K562 (cell line): ENCODE measurements around the gene PLD1.

ENCODE experiments used
- CREM ChIP-seq: IDR thresholded peaks from 2 replicates; pipeline ENCODE4 v1.6.1; 2014; ENCODE audit warnings: antibody characterized with exemption, low read depth
- FOXP1 ChIP-seq: sonication (generic); formaldehyde crosslinking; IDR thresholded peaks from 2 replicates; pipeline ENCODE4 v1.8.0; 2022; ENCODE audit warnings: mild to moderate bottlenecking, missing genetic modification reagents
- HDAC6 ChIP-seq: IDR thresholded peaks from 2 replicates; pipeline ENCODE4 v1.6.1; 2012; ENCODE audit warnings: low read depth, mild to moderate bottlenecking, control low read depth, inconsistent platforms, low read length, moderate library complexity
- HMG20A ChIP-seq: fragments of 450-650 bp; formaldehyde crosslinking; conservative IDR thresholded peaks from 2 replicates; pipeline ENCODE4 v1.4.0; 2020; ENCODE audit warnings: mild to moderate bottlenecking, mixed read lengths
- ZNF589 ChIP-seq: fragments of 200-800 bp; sonication (Bioruptor generic); IDR thresholded peaks from 2 replicates; pipeline ENCODE4 v1.6.1; 2016; ENCODE audit warnings: low read depth, missing genetic modification characterization, missing compliant biosample characterization
- ZNF778 ChIP-seq: fragments of 450-650 bp; formaldehyde crosslinking; IDR thresholded peaks from 2 replicates; pipeline ENCODE4 v1.4.0; 2020; ENCODE audit warnings: mild to moderate bottlenecking, moderate library complexity
- TF ChIP-seq, protein P1 (sequence below): fragments of 450-650 bp; IDR thresholded peaks from 2 replicates; pipeline ENCODE4 v1.6.1; 2017; ENCODE audit warnings: mild to moderate bottlenecking, moderate library complexity
- TF ChIP-seq, protein P2 (sequence below), 3 experiments: IDR thresholded peaks in 2 of 3; conservative IDR thresholded peaks in 1 of 3; 2 replicates each; pipeline ENCODE4 v1.5.1; 2011 to 2012; ENCODE audit warnings: low read length in 3 of 3, mild to moderate bottlenecking in 3 of 3, control low read depth in 2 of 3, improper control_type of control experiment in 1 of 3, inconsistent platforms in 1 of 3, low read depth in 1 of 3, mixed read lengths in 1 of 3, moderate library complexity in 1 of 3; ENCODE audit not compliant: insufficient read depth in 2 of 3

DNA sequence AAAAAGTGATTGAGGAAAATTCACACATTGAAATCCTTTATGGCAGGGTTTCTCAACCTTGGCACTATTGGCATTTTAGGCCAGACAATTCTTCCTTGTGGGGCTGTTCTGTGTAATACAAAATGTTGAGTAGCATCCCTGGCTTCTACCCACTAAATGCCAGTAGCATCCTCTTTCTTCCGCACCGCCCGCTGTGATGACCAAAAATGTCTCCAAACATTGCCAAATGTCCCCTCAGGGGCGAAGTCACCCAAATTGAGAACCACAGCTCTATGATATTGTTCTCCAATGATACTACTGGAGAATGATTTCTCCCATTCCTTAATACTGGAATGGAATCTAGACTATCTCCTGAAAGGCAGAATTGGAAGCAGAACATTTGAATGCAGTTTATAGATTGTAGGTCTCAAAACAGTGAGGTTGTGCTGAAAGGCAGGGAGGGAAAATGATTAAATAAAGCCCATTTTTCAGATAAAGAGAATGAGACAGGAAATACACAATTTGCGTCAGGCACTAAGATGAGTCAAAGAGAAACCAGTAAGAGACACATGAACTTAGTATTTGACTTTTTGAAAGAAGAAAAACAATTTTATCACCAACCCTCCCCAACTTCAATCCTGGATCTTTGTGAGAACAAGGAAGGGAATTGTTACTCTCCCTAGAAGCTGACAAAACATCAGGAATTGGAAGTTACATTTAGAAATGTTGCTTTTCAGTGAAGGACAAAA, 248.5 kb downstream of the PLD1 start:
- TF ChIP-seq HMG20A (no peak), CREM (no peak), ZNF778 (CRISPR knock-in tag) (no peak), FOXP1 (CRISPR knock-in tag) (no peak), HDAC6 (no peak), ZNF589 (CRISPR knock-in tag) (no peak)
- TF ChIP-seq, protein P1, sequence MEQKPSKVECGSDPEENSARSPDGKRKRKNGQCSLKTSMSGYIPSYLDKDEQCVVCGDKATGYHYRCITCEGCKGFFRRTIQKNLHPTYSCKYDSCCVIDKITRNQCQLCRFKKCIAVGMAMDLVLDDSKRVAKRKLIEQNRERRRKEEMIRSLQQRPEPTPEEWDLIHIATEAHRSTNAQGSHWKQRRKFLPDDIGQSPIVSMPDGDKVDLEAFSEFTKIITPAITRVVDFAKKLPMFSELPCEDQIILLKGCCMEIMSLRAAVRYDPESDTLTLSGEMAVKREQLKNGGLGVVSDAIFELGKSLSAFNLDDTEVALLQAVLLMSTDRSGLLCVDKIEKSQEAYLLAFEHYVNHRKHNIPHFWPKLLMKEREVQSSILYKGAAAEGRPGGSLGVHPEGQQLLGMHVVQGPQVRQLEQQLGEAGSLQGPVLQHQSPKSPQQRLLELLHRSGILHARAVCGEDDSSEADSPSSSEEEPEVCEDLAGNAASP = no peak
- TF ChIP-seq, protein P2, sequence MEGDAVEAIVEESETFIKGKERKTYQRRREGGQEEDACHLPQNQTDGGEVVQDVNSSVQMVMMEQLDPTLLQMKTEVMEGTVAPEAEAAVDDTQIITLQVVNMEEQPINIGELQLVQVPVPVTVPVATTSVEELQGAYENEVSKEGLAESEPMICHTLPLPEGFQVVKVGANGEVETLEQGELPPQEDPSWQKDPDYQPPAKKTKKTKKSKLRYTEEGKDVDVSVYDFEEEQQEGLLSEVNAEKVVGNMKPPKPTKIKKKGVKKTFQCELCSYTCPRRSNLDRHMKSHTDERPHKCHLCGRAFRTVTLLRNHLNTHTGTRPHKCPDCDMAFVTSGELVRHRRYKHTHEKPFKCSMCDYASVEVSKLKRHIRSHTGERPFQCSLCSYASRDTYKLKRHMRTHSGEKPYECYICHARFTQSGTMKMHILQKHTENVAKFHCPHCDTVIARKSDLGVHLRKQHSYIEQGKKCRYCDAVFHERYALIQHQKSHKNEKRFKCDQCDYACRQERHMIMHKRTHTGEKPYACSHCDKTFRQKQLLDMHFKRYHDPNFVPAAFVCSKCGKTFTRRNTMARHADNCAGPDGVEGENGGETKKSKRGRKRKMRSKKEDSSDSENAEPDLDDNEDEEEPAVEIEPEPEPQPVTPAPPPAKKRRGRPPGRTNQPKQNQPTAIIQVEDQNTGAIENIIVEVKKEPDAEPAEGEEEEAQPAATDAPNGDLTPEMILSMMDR (IDR thresholded peaks at IDR 0.05 in 2 of 3, conservative IDR thresholded peaks at IDR 0.05 in 1 of 3; ENCODE audit: insufficient read depth in 2 of 3, low read depth in 1 of 3, low read length in 3 of 3) = no peak
